Fibroblast of peridontal ligament (primary cell): Measurements from ENCODE around the gene TUBA3E.
A peak's percentile ranks its signal among the peaks of the same experiment; 100 is the strongest.
"Not testable (repeated sequence)": the region's sequence is repeated elsewhere in the genome, so short reads cannot be mapped to it uniquely, and the experiment has no call there.

Source experiments
- DNase-seq: peaks from one replicate; pipeline ENCODE4 v3.0.0-alpha.2; 2010; ENCODE audit errors: extremely low read depth

TUBA3E gene

GRCh38 chr2:130191319-130191718, 6.9 kb downstream of the TUBA3E start:
- DNase-seq, result not testable (repeated sequence)

GRCh38 chr2:130190237-130190636, 8.0 kb downstream of the TUBA3E start:
- DNase-seq, result no peak

DNA sequence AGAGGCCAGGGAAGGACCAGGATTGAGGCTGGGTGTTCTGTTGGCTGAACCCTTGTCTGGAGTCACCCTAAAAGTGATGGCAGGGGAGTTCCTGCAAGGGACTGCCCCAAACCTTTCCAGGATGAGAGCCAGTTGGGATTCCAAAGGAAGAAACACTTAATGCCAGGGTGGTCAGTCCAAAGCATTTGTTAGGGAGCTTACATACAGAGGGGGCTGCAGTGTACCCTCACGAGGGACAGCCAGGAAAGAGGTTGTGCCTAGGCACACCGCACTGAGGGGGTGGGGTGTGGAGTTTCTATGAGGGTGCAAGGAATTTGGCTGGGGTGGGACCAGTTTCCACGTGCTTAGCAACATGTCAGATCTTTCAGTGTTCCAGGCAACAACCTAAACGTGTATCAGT, 9.3 kb downstream of the TUBA3E start:
- not testable (repeated sequence) for DNase-seq

DNA sequence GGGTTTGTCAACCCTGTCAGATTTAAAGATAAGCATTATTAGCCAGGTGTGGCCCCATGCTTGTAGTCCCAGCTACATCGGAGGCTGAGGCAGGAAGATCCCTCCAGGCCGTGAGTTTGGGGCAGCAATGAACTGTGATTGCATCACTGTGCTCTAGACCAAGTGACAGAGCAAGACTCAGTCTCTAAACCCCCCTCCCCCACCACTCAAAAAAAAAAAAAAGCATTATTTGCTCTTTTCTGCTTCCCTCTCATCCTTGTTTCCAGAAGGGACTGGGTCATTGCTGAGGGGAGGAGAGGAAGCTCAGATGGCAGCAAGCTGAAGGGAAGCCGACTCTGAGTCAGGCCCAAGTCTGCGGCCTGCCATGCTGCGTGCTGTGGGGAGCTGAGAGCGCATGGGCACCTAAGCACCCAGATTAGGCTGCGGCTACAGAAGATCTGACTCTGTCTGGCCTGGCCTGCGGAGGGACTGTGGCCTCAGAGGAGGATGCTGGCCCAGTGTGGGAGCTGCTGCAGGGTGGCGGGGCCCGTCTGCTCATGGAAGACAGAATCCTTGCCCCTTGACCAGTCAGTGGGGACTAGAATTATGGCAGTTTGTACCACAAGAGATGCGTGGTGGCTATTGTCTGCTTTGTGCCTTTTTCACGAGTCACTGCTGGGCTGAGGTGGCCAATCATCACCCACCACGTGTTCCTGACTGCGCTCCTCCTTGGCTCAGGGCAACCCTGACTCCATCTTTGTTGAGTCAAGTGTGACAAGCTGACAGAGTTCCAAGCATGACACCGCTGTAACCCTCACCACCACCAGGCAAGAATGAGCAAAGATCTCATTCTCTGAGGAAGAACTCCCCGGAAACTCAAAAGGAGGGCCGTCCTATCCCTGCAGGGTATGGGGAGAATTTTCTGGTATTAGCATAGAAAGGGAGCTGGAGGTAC, 10.1 kb downstream of the TUBA3E start:
- not testable (repeated sequence) for DNase-seq

- DNase-seq, result no peak
These were observed 11.0 kb downstream of the TUBA3E start for GRCh38 chr2:130187268-130187667.

DNA sequence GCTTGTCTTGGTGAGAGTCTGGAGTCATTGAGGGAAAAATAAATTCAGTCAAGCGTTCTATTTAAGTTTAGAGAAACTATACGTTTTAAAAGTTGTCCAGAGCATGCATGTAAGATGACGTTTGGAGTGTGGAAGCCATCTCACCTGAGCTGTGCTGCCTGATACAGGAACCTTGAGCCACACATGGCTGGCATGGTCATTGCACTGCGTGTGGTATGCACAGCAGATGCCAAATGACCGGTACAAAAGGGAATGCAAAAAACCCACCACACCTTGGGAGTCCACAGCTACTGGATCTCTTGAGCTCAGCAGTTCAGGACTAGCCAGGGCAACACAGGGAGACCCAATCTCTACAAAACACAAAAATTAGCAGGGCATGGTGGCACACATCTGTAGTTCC, 11.8 kb downstream of the TUBA3E start:
- no peak for DNase-seq

DNA sequence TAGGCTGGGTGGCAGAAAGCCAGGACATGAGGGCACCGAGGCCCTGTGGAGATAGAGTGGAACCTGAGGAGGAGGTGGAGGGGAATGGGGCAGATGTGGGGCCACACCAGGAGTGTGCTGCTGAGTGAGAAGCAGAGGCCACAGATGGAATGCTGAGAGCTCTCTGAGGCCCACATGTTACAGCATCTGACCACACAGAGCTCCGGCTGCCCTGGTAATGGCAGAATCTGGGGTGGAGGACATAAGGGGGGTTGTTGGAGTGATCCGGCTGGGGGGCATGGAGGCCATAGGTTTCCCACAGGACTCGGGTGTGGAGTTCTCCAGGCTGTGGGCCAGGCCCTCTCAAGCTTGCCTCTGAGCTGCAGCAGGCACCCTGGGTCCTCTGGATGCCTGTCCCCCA, 12.3 kb downstream of the TUBA3E start:
- DNase-seq, result no peak

DNA sequence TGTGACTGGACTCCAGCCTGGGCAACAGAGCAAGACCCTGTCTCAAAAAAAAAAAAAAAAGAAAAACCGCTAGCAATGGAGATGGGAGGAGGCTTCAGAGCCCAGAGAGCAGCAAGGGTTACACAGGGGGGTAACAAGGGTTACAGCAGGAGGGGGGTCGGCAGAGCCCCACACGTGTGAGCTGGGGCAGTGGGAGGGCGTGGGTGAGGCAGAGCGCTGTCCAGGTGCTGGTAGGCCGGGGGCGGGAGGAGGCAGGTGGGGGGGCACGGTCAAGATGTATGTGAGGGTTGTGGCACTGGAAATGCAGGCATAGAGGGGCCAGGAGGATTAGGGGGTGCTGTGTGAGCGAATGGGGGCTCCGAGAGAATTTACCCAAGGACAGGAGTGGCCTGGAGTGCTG, 12.8 kb downstream of the TUBA3E start:
- DNase-seq, result no peak

- DNase-seq, result peak; percentile 35
These were observed 14.5 kb downstream of the TUBA3E start for GRCh38 chr2:130183512-130184373.

- DNase-seq, result not testable (repeated sequence)
These were observed 15.3 kb downstream of the TUBA3E start for GRCh38 chr2:130182826-130183511.

GRCh38 chr2:130181880-130182682, 16.2 kb downstream of the TUBA3E start, which contains the start of gene MZT2B:
Gene MZT2B, plus strand, starts transcription at chr2:130182262. Its CDS starts 21 bp downstream, at chr2:130182283.
- peak; percentile 74 for DNase-seq

DNA sequence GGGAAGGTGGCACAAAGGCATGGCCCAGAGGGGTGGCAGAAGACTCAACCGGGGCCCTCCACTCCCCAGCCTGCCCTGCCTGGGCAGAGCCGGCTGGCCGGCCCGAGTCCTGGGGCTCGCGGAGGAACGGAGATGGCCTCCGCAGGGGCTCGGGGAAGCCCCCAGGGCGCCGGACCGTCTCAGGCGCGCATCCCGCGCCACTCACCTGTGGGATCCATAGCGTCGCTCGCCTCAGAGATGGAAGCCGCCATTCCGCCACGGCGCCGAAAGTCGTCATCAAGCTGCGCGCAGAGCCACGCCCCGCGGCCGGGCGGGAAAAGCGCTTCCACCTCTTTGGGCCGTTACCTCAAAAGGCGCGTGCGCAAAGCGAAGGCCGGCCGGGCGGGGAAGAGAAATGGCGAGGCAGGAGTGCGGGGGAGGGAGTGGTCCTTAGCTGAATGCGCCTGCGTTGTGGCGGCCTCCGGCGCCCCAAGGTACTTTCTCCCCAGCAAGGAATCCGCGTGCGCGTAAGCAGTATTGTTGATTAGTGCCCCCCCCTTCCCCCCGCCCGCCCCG, 16.8 kb downstream of the TUBA3E start, which contains the start of gene SMPD4:
Gene SMPD4, minus strand, starts transcription at position 278 of the 555 bp plus-strand sequence. CDS start 5,010 bp downstream, outside the sequence.
- DNase-seq, result peak; percentile 93

GRCh38 chr2:130180404-130181324, 17.6 kb downstream of the TUBA3E start:
- DNase-seq, result not testable (repeated sequence)

- DNase-seq, result not testable (repeated sequence)
These were observed 23.4 kb downstream of the TUBA3E start for GRCh38 chr2:130174866-130175265.

- no peak for DNase-seq
These were observed 28.3 kb downstream of the TUBA3E start for GRCh38 chr2:130169896-130170295.

DNA sequence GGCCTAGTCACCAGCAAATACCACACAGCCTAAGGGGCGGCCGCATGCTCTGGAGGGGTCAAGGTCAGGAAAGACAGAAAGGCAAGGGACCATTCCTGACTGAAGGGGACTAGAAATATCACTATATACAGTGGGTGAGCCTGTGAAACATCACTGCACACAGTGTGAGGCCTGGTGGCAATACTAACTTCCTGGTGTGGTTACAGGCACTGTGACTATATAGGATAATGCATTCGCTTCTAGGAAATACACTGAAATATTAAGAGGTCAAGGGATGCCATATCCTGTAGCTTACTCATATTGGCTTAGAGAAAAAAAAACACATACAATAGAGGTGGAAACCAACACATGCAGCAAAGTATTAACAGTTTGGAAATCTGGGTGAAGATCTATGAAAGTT, 29.1 kb downstream of the TUBA3E start:
- DNase-seq, result not testable (repeated sequence)

DNA sequence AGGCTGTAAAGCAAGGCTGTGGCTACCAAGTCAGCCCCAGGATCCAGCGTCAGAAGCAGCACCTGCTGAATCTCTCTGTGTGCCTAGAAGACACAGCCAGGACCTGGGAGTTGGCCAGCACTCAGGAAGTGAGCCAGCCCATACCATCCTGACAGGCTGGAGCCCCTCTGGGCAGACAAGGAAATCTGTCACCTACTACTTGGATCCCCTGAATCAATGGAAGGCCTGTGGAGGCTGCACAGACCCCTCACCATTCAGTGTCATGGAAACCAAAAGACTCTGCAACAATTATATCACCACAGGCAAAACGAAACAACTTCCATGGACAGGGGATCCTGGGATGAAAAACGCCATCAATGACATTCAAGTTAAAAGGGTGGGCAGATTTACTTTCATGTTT, 31.6 kb downstream of the TUBA3E start:
- DNase-seq, result not testable (repeated sequence)

DNA sequence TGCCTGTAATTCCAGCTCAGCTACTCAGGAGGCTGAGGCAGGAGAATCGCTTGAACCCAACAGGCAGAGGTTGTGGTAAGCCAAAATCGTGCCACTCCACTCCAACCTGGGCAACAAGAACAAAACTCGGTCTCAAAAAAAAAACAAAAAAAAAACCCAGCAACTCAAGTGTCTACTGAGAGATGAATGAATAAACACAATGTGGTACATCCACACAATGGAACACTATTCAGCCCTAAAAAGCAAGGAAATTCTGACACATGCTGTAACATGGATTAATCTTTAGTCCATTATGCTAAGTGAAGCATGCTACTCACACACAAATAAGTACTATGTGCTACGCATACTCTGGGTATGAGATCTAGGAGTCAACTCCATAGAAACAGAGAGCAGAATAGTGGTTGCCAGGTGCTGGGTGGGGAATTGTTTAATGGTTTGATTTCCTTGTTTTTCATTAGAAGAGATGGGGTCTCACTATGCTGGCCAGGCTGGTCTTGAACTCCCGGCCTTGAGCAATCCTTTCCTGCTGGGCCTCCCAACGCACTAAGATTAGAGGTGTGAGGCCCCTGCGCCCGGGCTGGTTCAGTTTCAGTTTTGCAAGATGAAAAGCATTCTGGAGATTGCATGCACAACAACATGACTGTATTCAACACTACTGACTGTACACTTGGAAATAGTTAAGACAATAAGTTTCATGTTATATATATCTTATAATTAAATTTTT, 32.8 kb downstream of the TUBA3E start:
- no peak for DNase-seq

GRCh38 chr2:130162968-130163367, 35.3 kb downstream of the TUBA3E start:
- DNase-seq, result no peak
